Measurements from ENCODE around the gene ARHGEF26.

DNA sequence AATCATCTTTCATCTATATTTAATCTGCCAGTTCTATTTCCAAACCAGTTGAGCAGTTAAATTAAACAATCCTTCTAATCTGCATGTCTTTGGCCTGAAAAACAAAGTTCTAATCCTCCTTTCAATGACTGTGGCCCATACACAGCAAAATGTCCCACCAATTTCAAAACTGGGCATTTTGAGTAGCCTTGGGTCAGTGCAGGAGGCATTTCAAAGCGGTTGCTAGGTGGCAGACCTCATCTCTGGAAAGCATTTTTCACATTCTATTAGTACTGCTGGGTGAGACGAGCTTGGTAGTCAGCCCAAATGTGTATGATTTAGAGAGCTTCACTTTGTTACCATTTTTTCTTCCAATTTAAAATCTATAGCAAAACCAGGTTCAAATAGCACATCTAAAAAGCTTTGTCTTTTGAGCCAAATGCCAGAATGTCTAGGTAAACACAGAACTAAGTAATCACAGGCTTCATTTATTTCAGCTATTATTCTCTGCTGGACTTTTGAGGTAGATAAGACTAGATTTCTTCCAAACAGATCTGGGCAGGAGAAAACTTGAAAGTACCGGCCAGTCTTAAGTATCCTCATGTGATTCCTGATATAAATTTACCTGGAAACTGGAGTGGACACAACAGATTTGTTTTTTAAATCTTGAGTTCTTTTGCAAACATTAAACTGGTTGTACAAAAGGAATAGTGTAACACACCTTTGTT, 8.9 kb upstream of the ARHGEF26 start:
- TF ChIP-seq, protein P1, sequence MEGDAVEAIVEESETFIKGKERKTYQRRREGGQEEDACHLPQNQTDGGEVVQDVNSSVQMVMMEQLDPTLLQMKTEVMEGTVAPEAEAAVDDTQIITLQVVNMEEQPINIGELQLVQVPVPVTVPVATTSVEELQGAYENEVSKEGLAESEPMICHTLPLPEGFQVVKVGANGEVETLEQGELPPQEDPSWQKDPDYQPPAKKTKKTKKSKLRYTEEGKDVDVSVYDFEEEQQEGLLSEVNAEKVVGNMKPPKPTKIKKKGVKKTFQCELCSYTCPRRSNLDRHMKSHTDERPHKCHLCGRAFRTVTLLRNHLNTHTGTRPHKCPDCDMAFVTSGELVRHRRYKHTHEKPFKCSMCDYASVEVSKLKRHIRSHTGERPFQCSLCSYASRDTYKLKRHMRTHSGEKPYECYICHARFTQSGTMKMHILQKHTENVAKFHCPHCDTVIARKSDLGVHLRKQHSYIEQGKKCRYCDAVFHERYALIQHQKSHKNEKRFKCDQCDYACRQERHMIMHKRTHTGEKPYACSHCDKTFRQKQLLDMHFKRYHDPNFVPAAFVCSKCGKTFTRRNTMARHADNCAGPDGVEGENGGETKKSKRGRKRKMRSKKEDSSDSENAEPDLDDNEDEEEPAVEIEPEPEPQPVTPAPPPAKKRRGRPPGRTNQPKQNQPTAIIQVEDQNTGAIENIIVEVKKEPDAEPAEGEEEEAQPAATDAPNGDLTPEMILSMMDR (IDR thresholded peaks at IDR 0.05) = no peak
- no peak for TF ChIP-seq POLR2A (IDR thresholded peaks at IDR 0.05)
